ENCODE measurements around the gene SYT10.

Gene SYT10

GRCh38 chr12:33439587-33440011 lies at the start of gene SYT10:
SYT10 (minus strand) TSS chr12:33439819; CDS start chr12:33439522, 297 bp downstream.
- H3K27ac ChIP-seq = 0 out of 2 replicates have a peak within 1 kb of the TSS, but pooled peaks have one; percentile 19
- TF ChIP-seq, protein P1, sequence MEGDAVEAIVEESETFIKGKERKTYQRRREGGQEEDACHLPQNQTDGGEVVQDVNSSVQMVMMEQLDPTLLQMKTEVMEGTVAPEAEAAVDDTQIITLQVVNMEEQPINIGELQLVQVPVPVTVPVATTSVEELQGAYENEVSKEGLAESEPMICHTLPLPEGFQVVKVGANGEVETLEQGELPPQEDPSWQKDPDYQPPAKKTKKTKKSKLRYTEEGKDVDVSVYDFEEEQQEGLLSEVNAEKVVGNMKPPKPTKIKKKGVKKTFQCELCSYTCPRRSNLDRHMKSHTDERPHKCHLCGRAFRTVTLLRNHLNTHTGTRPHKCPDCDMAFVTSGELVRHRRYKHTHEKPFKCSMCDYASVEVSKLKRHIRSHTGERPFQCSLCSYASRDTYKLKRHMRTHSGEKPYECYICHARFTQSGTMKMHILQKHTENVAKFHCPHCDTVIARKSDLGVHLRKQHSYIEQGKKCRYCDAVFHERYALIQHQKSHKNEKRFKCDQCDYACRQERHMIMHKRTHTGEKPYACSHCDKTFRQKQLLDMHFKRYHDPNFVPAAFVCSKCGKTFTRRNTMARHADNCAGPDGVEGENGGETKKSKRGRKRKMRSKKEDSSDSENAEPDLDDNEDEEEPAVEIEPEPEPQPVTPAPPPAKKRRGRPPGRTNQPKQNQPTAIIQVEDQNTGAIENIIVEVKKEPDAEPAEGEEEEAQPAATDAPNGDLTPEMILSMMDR (IDR thresholded peaks at IDR 0.05) = no peak; the same call in 1 of the 2 replicates
- TF ChIP-seq ZFX (IDR thresholded peaks at IDR 0.05; ENCODE audit: borderline replicate concordance) = no peak

DNA sequence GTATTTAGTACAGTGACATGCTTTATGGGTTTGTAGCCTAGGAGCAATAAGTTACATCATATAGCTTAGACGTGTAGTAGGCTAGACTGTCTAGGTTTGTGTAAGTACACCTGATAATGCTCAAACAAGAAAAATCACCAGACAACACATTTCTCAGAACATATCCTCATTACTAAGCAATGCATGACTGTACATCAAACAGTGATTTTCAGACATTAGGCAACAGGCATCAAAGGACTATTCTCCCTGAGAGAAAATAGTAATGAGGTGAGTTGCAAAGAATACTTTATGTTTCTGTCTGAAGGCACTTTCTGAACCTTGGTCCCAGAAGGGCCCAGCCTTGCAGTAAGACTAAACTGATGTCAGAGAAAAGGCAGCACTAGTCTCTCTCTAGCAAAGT lies 48.4 kb upstream of the SYT10 start:
- TF ChIP-seq, protein P1 (IDR thresholded peaks at IDR 0.05) = no peak
- no peak for TF ChIP-seq ZFX (IDR thresholded peaks at IDR 0.05; ENCODE audit: borderline replicate concordance)
- H3K27ac ChIP-seq = no peak overlapping the region

DNA sequence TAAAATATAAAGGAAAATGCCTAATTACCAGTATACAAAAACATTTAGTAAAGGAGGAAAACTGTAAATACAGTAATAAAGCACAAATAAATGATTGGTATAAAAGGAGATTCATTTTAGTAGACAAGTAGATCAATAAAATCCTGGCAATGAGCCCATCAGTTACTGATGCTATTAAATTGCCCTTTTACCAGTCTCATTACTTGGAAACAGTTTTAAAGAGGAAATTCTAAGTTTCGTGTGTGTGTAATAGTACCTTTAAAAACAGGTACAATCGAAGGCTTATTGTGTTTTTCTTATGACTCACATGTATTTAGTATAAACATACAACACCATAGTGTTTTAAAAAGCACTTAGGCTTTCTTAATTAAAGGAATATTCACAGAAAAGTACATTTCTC lies 46.4 kb upstream of the SYT10 start:
- no peak overlapping the region for H3K27ac ChIP-seq
- TF ChIP-seq, protein P1 (IDR thresholded peaks at IDR 0.05) = no peak

DNA sequence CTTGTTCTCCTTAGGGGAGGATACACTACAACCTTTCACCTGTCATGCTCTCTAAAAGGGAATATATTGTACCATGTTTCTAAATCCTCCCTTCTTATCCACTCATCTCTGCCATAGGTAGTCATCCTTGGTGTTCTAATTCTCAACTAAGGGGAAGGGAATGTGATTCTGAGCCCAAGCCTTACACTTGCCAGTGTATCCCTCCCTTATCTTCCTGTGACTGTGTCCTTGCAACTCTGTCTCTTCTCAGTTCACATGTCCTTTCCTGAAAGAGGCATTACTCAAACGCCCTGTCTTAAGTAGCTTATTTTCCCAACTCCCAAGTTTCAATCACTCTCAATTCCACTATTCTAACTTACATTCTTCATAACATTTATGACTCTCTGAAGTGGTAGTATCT lies 44.5 kb upstream of the SYT10 start:
- no peak for TF ChIP-seq ZFX (IDR thresholded peaks at IDR 0.05; ENCODE audit: borderline replicate concordance)
- TF ChIP-seq, protein P1 (IDR thresholded peaks at IDR 0.05) = no peak
- no peak overlapping the region for H3K27ac ChIP-seq

DNA sequence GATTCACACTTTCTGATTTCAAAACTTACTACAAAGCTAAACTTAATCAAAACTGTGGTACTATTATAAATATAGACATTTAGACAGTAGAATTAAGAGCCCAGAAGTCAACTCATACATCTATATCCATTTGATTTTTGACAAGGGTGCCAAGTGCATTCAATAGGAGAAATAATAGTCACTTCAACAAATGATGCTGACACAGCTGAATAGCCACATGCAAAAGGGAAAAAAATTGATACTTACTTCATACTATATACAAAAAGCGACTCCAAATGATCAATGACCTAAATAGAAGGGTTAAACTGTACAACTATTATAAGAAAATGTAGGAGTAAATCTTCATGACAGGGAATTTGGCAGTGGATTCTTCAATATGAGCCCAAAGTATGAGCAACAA lies 40.7 kb upstream of the SYT10 start:
- H3K27ac ChIP-seq = no peak overlapping the region
- TF ChIP-seq ZFX (IDR thresholded peaks at IDR 0.05; ENCODE audit: borderline replicate concordance) = no peak
- TF ChIP-seq, protein P1 (IDR thresholded peaks at IDR 0.05) = no peak

GRCh38 chr12:33476058-33476457 lies 36.4 kb upstream of the SYT10 start:
- H3K27ac ChIP-seq = no peak overlapping the region
- TF ChIP-seq, protein P1 (IDR thresholded peaks at IDR 0.05) = no peak
- TF ChIP-seq ZFX (IDR thresholded peaks at IDR 0.05; ENCODE audit: borderline replicate concordance) = no peak

DNA sequence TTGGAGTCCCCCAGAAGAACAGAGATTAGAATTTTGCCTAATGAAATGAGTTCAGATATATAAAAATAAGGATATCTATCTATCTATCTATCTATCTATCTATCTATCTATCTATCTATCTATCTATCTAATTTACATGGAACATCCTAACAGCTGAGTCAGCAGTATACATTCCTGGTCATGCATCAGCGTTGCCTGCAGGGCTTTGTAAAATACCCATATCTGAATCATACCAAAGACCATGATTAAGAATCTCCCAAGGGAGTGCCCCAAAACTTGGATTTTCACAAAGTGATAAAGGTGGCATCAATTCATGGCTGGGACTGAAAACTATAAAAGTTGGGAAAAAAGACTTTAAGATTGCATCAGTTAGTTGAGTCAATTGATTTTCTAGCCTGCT lies 32.7 kb upstream of the SYT10 start:
- H3K27ac ChIP-seq = no peak overlapping the region
- no peak for TF ChIP-seq ZFX (IDR thresholded peaks at IDR 0.05; ENCODE audit: borderline replicate concordance)
- TF ChIP-seq, protein P1 (IDR thresholded peaks at IDR 0.05) = no peak
